Mucosa of stomach (tissue), 1 donor: ENCODE measurements around the gene MMP12.

Experiments
- H3K27me3 ChIP-seq: one replicate; pipeline ENCODE4 v1.7.0; 2013; ENCODE audit warnings: mild to moderate bottlenecking, low read length; ENCODE audit not compliant: control insufficient read depth, insufficient read depth
- H3K36me3 ChIP-seq: one replicate; pipeline ENCODE4 v1.7.0; 2013; ENCODE audit warnings: low read length; ENCODE audit not compliant: control insufficient read depth, insufficient read depth
- H3K4me1 ChIP-seq: one replicate; pipeline ENCODE4 v1.7.0; 2013; ENCODE audit warnings: mild to moderate bottlenecking, low read length; ENCODE audit not compliant: control insufficient read depth, insufficient read depth
- H3K4me3 ChIP-seq: one replicate; pipeline ENCODE4 v1.7.0; 2013; ENCODE audit warnings: low read length
- H3K9ac ChIP-seq: one replicate; pipeline ENCODE4 v1.7.0; 2013; ENCODE audit warnings: mild to moderate bottlenecking, low read length, moderate library complexity
- H3K9me3 ChIP-seq: one replicate; pipeline ENCODE4 v1.7.0; 2013; ENCODE audit warnings: mild to moderate bottlenecking, low read length, moderate library complexity; ENCODE audit not compliant: control insufficient read depth
- donor health status: Pancreatic carcinoma.

MMP12 gene

DNA sequence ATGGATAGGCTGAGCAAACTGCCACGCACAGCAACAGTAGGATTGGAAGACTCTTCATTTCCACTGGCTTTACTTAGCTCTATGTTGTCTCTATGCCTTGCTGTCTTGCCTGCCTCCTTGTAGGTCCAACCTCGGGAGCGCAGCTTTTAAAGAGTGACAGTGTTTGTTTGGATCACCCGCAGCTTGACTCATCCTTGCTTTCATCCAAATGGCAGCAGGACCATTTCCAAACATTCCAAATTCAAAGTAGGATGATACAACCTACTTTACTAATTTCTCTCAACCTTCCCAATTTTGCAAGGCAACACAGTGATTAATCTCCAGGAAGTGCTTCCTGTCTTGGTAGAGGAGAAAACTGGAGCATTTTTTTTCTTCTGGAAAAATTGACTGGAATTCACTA is 31.3 kb downstream of the MMP12 start, which contains the start of gene MMP3:
TSS of gene MMP3 (minus strand) at position 121 of the 400 bp plus-strand sequence. CDS start at position 58, 63 bp downstream.
- Histone ChIP-seq H3K9me3 (no peaks in the 10 kb centered on the region), H3K27me3 (no peaks in the 10 kb centered on the region), H3K4me1 (peaks cover 18% of the 10 kb centered on the region), H3K9ac (no peak within 1 kb of the TSS), H3K4me3 (no peak within 1 kb of the TSS), H3K36me3 (no peaks in the 10 kb centered on the region)

DNA sequence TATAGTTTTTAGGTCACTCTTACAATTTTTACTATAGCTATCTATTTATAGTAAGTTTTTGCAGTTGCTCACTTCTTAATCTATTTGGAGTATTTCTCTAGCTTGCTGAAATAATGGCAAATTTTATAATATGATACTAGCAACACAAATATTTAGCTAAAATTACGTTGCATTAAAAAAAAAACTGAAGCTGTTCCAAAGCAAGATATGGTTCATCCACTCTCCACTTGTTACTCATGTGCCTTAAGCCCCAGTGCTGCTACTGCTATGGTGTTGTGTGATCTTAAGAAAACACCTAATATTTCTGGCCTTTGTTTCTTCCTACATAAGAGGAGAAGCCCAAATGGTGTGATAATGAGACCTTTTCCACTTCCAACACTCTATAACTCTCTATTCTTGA is 31.9 kb downstream of the MMP12 start:
- no peak overlapping the region for H3K4me3 ChIP-seq
- no peaks in the 10 kb centered on the region for H3K9me3 ChIP-seq
- no peaks in the 10 kb centered on the region for H3K36me3 ChIP-seq
- no peak overlapping the region for H3K9ac ChIP-seq
- no peaks in the 10 kb centered on the region for H3K27me3 ChIP-seq
- H3K4me1 ChIP-seq, result peaks cover 23% of the 10 kb centered on the region

DNA sequence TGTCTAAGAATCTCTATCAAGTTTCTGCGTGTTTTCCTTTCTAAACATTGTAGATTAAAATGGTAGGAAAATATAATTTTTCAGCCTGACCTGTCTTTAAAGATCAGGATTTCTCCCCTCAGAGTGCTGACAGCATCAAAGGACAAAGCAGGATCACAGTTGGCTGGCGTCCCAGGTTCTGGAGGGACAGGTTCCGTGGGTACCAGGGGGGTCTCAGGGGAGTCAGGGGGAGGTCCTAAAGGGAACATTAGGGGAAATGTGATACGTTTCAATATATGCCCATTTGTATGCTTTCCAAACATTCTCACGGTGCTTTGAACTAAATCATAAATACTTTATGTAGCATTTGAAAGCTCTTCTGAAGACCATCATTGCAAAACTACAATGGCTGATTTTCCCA is 34.8 kb downstream of the MMP12 start:
- H3K27me3 ChIP-seq, result no peaks in the 10 kb centered on the region
- H3K9ac ChIP-seq, result no peak overlapping the region
- H3K9me3 ChIP-seq, result no peaks in the 10 kb centered on the region
- peaks cover 36% of the 10 kb centered on the region for H3K4me1 ChIP-seq
- H3K36me3 ChIP-seq, result no peaks in the 10 kb centered on the region
- no peak overlapping the region for H3K4me3 ChIP-seq

DNA sequence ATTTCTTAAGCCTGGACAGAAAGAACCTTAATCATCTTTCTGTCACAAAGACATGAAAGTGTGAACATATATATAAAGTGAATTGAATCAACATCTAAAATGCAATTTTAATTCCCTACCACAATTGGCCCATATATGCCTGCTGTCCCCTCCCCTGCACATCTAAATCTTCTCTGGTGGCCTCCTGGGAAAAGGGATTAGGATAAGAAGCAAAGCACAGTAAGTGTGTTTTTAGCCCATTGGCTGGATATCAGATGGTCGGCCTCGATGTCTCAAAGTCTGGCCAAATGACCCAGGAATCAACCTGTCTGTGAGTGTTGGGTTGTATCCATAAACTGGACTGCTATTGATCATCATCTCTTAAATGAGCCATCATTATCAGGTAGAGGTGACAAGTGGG is 37.1 kb downstream of the MMP12 start:
- Histone ChIP-seq H3K9ac (no peak overlapping the region), H3K9me3 (no peaks in the 10 kb centered on the region), H3K36me3 (no peaks in the 10 kb centered on the region), H3K27me3 (no peaks in the 10 kb centered on the region), H3K4me3 (no peak overlapping the region), H3K4me1 (peaks cover 36% of the 10 kb centered on the region)

DNA sequence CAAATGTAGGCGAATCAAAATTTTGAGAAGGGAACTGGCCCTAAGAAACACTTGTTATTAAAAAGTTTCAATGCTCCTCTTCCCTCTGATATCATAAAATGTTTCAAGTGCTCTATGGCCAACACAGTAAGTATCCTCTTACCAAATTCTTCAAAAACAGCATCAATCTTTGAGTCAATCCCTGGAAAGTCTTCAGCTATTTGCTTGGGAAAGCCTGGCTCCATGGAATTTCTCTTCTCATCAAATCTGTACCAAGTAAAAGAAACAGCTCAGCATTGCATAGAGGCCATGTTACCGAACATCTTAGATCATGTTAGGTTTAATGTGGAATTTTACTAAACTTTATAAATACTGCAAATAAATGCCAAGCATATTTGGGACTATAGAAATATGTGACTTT is 37.6 kb downstream of the MMP12 start:
- peaks cover 36% of the 10 kb centered on the region for H3K4me1 ChIP-seq
- no peaks in the 10 kb centered on the region for H3K9me3 ChIP-seq
- no peak overlapping the region for H3K9ac ChIP-seq
- no peaks in the 10 kb centered on the region for H3K27me3 ChIP-seq
- no peak overlapping the region for H3K4me3 ChIP-seq
- H3K36me3 ChIP-seq, result no peaks in the 10 kb centered on the region

DNA sequence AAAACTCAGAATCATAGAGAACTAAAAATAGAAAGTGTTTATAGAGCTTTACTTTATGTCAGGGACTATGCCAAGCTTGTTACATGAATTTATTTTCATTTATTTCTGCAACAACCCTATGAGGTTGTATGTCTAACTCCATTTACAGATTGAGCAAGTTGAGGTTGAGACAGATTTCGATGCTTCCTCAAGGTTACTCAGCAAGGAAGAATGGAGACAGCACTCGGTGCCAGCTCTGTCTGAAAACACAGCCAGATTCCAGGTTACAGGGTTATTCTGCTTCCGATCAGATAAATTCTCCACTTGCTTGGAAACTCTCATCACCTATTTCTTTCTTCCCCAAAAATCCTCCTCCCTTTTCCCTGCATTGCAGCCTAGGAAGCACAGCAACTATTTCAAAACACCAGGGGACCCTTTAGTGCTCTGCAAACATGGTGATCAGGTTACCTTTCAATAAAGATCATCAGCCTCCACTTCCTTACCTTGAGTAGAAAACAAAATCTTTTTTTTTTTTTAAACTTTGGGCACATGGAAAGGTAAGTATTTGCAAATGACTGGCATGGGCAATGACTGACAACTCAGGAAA is 38.4 kb downstream of the MMP12 start:
- Histone ChIP-seq H3K9ac (no peak overlapping the region), H3K4me1 (peaks cover 36% of the 10 kb centered on the region), H3K4me3 (no peak overlapping the region), H3K27me3 (no peaks in the 10 kb centered on the region), H3K9me3 (no peaks in the 10 kb centered on the region), H3K36me3 (no peaks in the 10 kb centered on the region)

DNA sequence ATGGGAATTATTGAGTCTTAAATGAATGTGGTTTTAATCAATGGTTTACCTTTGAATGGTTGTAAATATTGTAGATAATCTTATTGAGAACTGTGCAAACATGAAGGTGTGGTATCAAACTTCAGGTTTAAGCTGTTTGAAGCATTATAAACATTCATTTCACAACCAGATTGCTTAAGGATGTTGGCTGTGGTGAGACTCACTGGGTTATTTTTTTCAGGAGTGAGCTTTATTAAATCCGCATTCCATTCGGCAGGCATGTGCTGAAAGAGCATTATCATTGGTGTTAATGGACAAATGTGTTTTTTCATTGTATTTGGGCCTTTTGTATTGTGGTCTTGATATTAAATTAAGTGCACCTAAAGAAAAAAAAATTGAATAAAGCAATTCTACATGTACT is 41.1 kb downstream of the MMP12 start:
- H3K36me3 ChIP-seq, result no peaks in the 10 kb centered on the region
- H3K4me1 ChIP-seq, result peaks cover 35% of the 10 kb centered on the region
- no peak overlapping the region for H3K9ac ChIP-seq
- no peaks in the 10 kb centered on the region for H3K9me3 ChIP-seq
- no peaks in the 10 kb centered on the region for H3K27me3 ChIP-seq
- H3K4me3 ChIP-seq, result no peak overlapping the region

DNA sequence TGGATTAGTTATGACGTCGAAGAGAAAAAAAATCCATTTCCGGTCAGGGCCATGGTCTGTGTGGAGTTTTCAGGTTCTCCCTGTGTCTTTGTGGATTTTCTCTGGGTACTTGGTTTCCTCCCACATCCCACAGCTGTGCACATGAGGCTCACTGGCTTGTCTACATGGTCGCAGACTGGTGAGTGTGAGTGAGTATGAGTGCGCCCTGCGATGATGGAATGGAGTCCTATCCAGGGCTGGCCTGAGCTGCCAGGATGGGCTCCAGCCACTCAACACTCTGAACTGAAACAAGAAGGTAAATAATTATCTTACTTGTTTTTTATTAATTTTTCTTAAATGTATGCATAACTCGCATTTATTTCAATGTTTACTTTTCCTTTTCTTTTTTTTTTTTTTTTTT is 42.2 kb downstream of the MMP12 start:
- H3K4me1 ChIP-seq, result peaks cover 25% of the 10 kb centered on the region
- H3K9me3 ChIP-seq, result no peaks in the 10 kb centered on the region
- no peaks in the 10 kb centered on the region for H3K27me3 ChIP-seq
- H3K36me3 ChIP-seq, result no peaks in the 10 kb centered on the region
- H3K9ac ChIP-seq, result no peak overlapping the region
- H3K4me3 ChIP-seq, result no peak overlapping the region

DNA sequence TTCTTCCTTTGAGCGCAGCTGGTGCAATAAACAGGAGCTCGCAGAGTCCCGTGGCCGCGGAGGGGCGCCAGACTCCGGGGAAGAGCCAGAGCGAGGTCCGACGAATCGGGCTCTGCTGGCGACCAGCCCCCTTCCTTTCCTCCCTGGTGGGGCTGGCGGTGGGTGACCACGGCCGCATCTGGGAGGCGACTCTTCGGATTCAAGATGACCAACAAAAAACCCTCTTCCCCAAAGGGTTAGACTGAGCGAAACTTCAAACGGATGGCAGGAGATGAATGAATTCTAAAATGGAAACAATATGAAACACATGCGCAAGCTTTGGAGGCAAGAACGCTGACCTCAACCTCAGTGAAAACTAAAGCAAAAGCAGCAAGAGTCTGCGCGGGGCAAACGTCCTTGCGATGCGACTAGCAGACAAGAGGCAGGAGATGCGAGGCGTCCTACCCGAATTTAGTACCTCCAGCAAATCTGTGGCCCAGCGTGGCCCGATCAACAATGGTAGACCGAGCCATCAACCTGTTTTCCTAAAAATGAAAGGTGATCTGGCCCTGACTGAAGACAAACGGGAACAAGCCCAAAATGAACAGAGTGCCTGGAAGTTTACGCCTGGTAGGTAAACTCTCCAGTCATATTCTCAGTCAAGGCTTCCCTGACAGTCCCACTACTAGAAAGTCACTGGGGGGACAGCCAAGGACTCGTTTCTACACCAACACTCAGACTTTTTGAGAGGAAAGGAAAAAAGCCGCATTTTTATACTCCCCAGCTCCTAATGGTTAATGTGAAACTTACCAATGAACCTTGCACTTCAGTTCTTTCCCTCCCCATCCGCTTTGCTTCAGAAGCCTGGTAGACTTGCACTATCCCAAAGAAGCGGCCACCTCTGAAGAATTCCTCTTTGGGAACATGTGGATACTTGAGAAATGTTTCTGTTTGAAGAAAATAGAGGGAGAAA is 43.0 kb downstream of the MMP12 start:
- Histone ChIP-seq H3K9ac (peak overlapping the region; percentile 77), H3K36me3 (no peaks in the 10 kb centered on the region), H3K9me3 (no peaks in the 10 kb centered on the region), H3K4me1 (peaks cover 25% of the 10 kb centered on the region), H3K4me3 (peak overlapping the region; percentile 32), H3K27me3 (no peaks in the 10 kb centered on the region)

DNA sequence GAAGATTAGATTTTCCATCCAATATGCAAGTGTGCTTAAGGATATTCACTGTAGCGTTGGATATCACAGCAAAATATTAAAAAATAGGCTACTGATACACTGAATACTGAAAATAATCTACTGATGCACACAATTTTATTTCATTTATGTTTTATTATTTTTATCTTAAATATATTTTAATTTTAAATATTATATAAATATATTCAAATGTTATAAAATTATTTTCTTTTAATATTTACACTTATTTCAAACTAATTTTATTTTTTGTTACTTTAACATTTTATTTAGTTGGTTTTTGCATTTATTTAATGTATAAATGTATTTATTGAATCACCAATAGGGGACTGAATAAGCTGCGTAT is 43.7 kb downstream of the MMP12 start:
- Histone ChIP-seq H3K36me3 (no peaks in the 10 kb centered on the region), H3K9me3 (no peaks in the 10 kb centered on the region), H3K9ac (no peak overlapping the region), H3K4me1 (peaks cover 20% of the 10 kb centered on the region), H3K27me3 (no peaks in the 10 kb centered on the region), H3K4me3 (no peak overlapping the region)

DNA sequence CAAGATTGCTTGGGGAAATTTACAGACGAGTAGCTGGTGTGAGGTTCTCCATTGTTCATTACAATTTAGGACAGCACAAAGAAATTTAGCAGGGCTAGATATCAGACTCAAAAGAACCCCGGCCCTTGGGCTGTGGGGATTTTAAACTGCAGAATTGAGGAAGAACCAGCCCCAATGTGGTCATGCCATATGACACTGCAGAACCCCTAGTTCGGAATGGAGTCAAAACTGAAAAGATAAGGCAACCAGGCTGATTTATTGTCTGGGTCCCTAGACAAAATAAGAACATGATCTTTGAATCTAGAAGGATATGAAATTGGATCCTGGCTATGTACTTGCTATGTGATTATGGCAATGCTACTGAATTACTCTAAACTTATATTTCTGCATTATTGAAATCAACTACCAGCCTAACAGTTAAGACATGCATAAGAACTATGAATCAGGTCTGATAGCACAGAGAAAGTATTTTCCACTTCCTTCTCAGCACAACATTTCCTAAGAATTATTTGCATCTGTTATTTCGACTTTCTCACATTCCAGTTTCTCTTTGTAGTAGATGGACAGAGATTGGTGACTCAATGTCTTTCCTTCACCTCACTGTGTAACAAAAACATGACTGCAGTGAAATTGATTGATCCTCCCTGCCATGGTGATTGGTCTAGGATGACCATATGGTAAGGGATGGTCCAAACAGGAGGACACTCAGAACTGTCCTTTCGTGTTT is 44.6 kb downstream of the MMP12 start:
- Histone ChIP-seq H3K27me3 (no peaks in the 10 kb centered on the region), H3K4me1 (peaks cover 14% of the 10 kb centered on the region), H3K9ac (no peak overlapping the region), H3K9me3 (no peaks in the 10 kb centered on the region), H3K4me3 (no peak overlapping the region), H3K36me3 (no peaks in the 10 kb centered on the region)
